Gastroesophageal sphincter (tissue), 3 donors: Measurements from ENCODE around the gene NELL1.

ENCODE experiments used
- EP300 ChIP-seq: sonication (generic); formaldehyde crosslinking; IDR thresholded peaks from one replicate; pipeline ENCODE4 v1.6.1; 2017; ENCODE audit warnings: antibody characterized with exemption, mild to moderate bottlenecking
- POLR2A ChIP-seq, 2 donors: fragments of 450-650 bp; IDR thresholded peaks; one replicate each; pipeline ENCODE4 v1.6.1; 2017; ENCODE audit warnings: antibody characterized with exemption in 2 of 2, mild to moderate bottlenecking in 2 of 2, moderate library complexity in 1 of 2
- POLR2AphosphoS5 ChIP-seq: sonication (generic); formaldehyde crosslinking; IDR thresholded peaks from one replicate; pipeline ENCODE4 v1.6.1; 2017; ENCODE audit warnings: antibody characterized with exemption
- TF ChIP-seq, protein P1 (sequence below), 4 experiments: fragments of 200-600 bp in 2 of 4; fragments of 450-650 bp in 2 of 4; sonication (generic) in 1 of 4; IDR thresholded peaks; one replicate each; pipeline ENCODE4 v1.5.1; 2017 to 2019; ENCODE audit warnings: antibody characterized with exemption in 4 of 4, mild to moderate bottlenecking in 2 of 4, moderate library complexity in 2 of 4

DNA sequence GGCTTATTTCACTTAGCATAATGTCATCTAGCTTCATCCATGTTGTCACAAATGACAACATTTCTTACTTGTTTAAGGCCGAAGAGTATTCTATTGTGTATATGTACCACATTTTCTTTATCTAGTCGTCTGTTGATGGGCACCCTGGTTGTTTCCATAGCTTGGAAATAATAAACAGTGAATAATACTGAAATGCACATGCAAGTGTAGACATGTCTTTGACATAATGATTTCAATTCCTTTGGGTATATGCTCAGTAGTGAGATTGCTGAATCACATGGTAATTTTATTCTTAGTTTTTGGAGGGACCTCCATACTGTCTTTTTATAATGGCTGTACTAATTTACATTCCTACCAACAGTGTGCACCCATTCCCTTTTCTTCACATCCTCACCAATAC is 508.0 kb downstream of the NELL1 start:
- TF ChIP-seq, protein P1, sequence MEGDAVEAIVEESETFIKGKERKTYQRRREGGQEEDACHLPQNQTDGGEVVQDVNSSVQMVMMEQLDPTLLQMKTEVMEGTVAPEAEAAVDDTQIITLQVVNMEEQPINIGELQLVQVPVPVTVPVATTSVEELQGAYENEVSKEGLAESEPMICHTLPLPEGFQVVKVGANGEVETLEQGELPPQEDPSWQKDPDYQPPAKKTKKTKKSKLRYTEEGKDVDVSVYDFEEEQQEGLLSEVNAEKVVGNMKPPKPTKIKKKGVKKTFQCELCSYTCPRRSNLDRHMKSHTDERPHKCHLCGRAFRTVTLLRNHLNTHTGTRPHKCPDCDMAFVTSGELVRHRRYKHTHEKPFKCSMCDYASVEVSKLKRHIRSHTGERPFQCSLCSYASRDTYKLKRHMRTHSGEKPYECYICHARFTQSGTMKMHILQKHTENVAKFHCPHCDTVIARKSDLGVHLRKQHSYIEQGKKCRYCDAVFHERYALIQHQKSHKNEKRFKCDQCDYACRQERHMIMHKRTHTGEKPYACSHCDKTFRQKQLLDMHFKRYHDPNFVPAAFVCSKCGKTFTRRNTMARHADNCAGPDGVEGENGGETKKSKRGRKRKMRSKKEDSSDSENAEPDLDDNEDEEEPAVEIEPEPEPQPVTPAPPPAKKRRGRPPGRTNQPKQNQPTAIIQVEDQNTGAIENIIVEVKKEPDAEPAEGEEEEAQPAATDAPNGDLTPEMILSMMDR (IDR thresholded peaks at IDR 0.05), result no peak
- TF ChIP-seq EP300 (no peak), POLR2A (IDR thresholded peaks at IDR 0.05) (no peak), POLR2AphosphoS5 (no peak)
